Measurements from ENCODE around the gene PIAS4.
A peak's percentile ranks its signal among the peaks of the same experiment; 100 is the strongest.

PIAS4 gene

DNA sequence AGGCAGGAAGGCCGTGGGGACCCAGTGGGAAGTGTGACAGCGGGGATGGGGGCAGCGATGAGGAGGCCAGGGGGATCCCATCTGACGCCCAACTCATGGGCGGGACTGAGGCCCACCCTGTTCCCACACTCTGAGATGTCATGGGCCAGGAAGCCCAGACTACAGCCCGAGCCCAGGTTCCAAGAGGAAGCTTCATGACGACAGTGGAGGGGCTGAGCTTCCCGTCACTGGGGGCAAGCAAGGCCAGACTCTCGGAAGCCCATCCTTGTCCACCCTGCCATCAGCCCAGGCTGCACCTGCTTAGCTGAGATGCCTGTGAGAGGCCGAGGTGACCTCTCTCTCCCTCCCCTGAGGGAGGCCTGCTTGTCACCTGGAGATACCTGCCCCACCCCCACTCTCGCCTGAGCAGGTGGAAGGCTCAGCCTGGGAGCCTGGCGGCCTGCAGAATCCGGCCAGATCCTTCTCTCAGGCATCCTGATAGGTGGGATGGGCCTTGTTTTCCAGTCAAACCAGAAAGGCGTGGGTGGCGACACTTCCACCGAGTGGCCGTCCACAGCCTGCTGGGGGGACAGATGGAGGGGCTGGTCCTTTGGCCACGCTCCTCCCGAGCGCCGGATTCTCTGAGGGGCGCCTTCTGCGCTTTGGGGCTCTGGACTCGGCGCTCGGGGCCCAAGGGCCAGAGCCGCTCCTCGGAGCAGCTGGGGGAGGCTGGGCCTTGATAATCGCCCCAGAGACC lies 54.3 kb downstream of the PIAS4 start (continued):
- TF ChIP-seq BACH2 (CRISPR knock-in tag; IDR thresholded peaks at IDR 0.05; ENCODE audit: borderline replicate concordance), result no peak
- TF ChIP-seq PPARA (CRISPR knock-in tag; IDR thresholded peaks at IDR 0.05; ENCODE audit: borderline replicate concordance), result no peak
- no peak for TF ChIP-seq TCF4 (CRISPR knock-in tag; IDR thresholded peaks at IDR 0.05; ENCODE audit: borderline replicate concordance)
- TF ChIP-seq OSR1 (CRISPR knock-in tag; IDR thresholded peaks at IDR 0.05), result no peak
- TF ChIP-seq ARNTL (CRISPR knock-in tag; IDR thresholded peaks at IDR 0.05; ENCODE audit: borderline replicate concordance, low read depth), result no peak

DNA sequence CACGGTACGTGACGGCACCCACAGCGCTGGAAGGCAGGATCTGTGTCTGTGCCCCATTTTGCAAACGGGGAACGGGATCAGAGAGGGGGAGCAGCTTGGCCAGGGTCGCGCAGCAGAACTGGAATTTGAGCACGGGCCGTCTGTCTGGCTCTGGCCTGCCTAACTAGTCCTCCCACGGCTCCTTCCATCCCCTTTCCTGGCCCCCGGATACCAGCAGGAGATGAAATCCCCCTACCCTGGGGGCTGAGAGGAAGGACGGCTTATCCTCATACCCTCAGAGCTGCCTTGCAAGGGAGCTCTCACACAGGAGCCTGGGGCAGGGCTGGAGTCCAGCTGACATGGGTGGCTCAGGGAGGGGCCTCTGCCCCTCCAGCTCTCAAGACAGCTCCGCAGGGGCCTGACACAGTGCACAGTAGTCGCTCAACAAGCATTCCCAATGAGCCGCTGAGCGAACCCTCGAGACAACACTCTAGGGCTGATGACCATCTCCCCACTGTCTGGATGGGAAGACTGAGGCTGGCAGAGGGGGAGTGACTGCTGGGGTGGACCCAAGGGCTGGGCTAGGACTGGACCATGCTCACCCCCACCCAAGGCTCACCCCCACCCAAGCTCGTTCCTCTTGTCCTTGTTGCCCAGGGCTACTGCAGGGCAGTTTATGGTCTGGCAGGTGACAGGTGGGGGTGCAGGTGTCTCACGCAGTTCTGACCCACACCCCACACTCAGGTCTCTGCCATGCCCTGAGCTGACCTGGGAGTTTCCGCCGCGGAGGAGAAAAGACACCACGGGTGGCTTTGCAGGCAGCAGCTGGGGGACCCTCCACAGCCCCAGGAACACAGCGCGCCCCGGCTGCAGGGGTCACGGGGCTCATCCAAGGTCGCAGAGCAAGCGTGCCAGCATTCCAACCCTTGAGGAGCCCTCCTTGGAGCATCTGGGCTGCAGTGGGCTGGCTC lies 55.2 kb downstream of the PIAS4 start:
- TF ChIP-seq ARNTL (CRISPR knock-in tag; IDR thresholded peaks at IDR 0.05; ENCODE audit: borderline replicate concordance, low read depth), result no peak
- no peak for TF ChIP-seq TCF4 (CRISPR knock-in tag; IDR thresholded peaks at IDR 0.05; ENCODE audit: borderline replicate concordance)
- no peak for TF ChIP-seq ZNF8 (CRISPR knock-in tag; IDR thresholded peaks at IDR 0.05)
- no peak for TF ChIP-seq BACH2 (CRISPR knock-in tag; IDR thresholded peaks at IDR 0.05; ENCODE audit: borderline replicate concordance)
- no peak for TF ChIP-seq ZFP3 (CRISPR knock-in tag; IDR thresholded peaks at IDR 0.05)
- no peak for TF ChIP-seq CSDC2 (CRISPR knock-in tag; IDR thresholded peaks at IDR 0.05)
- no peak for TF ChIP-seq PPARA (CRISPR knock-in tag; IDR thresholded peaks at IDR 0.05; ENCODE audit: borderline replicate concordance)
- TF ChIP-seq ZNF70 (CRISPR knock-in tag; IDR thresholded peaks at IDR 0.05), result no peak
- TF ChIP-seq SNAI2 (CRISPR knock-in tag; IDR thresholded peaks at IDR 0.05), result no peak
- TF ChIP-seq ISL1 (CRISPR knock-in tag; IDR thresholded peaks at IDR 0.05), result no peak
- TF ChIP-seq ZNF565 (CRISPR knock-in tag; conservative IDR thresholded peaks at IDR 0.05; ENCODE audit: low read depth), result no peak
- TF ChIP-seq ESRRG (CRISPR knock-in tag; IDR thresholded peaks at IDR 0.05), result no peak
- TF ChIP-seq TOX (CRISPR knock-in tag; IDR thresholded peaks at IDR 0.05; ENCODE audit: borderline replicate concordance), result no peak
- TF ChIP-seq, protein P1, sequence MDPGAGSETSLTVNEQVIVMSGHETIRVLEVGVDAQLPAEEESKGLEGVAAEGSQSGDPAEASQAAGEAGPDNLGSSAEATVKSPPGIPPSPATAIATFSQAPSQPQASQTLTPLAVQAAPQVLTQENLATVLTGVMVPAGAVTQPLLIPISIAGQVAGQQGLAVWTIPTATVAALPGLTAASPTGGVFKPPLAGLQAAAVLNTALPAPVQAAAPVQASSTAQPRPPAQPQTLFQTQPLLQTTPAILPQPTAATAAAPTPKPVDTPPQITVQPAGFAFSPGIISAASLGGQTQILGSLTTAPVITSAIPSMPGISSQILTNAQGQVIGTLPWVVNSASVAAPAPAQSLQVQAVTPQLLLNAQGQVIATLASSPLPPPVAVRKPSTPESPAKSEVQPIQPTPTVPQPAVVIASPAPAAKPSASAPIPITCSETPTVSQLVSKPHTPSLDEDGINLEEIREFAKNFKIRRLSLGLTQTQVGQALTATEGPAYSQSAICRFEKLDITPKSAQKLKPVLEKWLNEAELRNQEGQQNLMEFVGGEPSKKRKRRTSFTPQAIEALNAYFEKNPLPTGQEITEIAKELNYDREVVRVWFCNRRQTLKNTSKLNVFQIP (CRISPR knock-in tag; IDR thresholded peaks at IDR 0.05; ENCODE audit: borderline replicate concordance, low read depth), result no peak
- ATAC-seq, result no peak

DNA sequence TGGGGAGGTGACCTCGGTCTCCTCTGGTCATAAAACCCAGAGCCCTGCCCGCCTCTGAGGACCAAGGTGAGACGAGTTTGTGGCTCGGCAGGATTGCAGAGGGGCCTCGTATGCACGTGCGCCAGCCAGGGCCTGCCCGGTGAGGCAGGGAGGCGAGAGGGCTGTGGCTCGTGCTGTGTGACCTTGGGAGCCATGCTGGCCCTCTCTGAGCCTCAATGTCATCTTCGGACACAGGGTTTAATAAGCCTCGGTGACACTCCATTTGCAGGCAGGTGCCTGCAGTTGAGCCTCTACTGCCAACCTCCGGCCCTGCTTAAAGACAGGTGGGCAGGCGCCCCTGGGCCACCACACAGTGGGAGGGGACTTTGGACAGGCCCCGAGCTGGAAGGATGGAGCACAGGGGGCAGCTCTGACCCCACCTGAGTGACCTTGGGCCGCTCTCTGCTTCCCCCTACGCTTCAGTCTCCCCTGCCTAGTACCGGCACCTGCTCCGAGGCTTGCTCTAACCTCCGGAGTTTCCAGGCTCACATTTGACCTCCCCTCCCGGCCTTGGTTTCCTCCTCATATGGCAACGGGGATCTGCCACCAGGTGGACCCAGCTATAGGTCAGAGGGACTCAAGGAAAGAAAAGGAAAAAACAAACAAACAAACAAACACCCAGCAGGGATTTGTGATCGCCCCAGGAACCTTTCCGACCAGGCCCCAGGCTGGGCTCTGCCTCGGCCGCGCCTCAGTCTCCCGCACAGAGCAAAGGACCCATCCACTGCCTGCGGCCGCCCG lies 56.0 kb downstream of the PIAS4 start:
- TF ChIP-seq SNAI2 (CRISPR knock-in tag; IDR thresholded peaks at IDR 0.05) (no peak), OSR1 (CRISPR knock-in tag; IDR thresholded peaks at IDR 0.05) (no peak), ISL1 (CRISPR knock-in tag; IDR thresholded peaks at IDR 0.05) (no peak)
- no peak for ATAC-seq

DNA sequence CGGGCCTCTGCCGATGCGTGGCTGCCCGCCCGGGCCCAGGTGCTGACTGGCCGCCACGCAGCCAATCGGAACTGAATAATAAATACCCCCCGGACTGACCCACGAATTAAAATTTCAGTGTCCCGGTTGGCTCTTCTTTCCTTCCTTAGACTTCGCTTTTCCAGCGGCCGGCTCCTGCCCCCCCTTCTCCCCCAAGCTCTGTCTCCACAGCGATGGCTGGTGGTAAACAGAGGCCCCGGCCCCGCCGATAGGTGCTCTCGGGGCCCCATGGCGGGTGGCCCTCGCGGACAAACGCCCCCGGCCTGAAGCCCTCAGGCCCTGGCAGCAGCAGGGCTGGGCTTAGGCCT lies 56.6 kb downstream of the PIAS4 start:
- ATAC-seq, result peak; percentile 5
- TF ChIP-seq, protein P2, sequence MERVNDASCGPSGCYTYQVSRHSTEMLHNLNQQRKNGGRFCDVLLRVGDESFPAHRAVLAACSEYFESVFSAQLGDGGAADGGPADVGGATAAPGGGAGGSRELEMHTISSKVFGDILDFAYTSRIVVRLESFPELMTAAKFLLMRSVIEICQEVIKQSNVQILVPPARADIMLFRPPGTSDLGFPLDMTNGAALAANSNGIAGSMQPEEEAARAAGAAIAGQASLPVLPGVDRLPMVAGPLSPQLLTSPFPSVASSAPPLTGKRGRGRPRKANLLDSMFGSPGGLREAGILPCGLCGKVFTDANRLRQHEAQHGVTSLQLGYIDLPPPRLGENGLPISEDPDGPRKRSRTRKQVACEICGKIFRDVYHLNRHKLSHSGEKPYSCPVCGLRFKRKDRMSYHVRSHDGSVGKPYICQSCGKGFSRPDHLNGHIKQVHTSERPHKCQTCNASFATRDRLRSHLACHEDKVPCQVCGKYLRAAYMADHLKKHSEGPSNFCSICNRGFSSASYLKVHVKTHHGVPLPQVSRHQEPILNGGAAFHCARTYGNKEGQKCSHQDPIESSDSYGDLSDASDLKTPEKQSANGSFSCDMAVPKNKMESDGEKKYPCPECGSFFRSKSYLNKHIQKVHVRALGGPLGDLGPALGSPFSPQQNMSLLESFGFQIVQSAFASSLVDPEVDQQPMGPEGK (CRISPR knock-in tag; IDR thresholded peaks at IDR 0.05; ENCODE audit: borderline replicate concordance), result no peak
- TF ChIP-seq ZC3H10 (CRISPR knock-in tag; IDR thresholded peaks at IDR 0.05), result no peak

DNA sequence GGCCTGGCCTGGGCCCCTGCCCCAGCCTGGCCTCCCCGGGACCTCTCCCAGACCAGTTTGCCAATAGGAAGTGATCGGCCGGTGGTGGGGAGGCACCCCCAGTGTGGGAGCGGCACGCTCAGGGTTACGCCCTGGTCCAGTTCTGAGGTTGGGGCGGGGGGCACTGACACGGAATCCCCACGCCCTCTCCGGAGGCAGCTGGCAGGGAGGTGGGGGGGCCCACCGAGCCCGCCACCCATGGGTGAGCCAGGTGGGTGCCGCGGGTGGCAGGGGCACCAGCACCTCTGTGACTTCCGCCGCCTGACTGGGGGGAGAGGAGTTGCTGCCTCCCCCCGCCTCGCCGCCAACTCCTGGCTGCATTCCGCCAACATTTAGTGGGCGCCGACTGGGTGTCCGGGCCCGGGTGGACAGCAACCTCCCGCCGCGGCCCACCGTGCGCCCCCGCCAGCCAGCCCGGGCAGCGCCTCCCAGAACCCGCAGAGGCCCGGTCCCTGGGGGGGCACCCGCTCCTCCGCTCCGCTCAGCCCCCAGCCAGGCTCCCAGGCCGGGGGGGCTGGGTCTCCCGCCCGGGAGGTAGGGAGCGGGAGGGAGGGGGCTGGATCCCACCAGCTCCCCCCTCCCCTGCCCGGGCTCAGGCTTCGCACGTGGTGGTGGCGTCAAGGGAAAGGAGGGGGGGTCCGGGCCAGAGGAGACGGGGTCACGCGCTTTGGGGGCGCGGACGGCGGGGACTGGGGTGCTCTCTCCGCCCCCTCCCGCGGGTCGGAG lies 57.1 kb downstream of the PIAS4 start:
- TF ChIP-seq, protein P2 (CRISPR knock-in tag; IDR thresholded peaks at IDR 0.05; ENCODE audit: borderline replicate concordance), result peak; percentile 70; the same call in 1 of the 2 replicates
- no peak for TF ChIP-seq ESRRG (CRISPR knock-in tag; IDR thresholded peaks at IDR 0.05)
- ATAC-seq, result peak; percentile 4; the same call in 2 of the 3 replicates
